ENCODE measurements around the gene PPP2R2C. TPM values are rescaled to one million over a fixed set of nuclear protein-coding genes. Genes with fewer than 3 reads are reported as not detected.

The PPP2R2C gene
- polyA plus RNA-seq, 1 of the 3 experiments (the other 2 are of a cell fraction) = 0.21 TPM

GRCh38 chr4:6275898-6276806, 196.3 kb downstream of the PPP2R2C start:
- H3K36me3 ChIP-seq (replicated peaks in 1 of 2; ENCODE audit: control insufficient read depth in 1 of 2, insufficient read depth in 2 of 2, low read length in 1 of 2) = peaks cover 0 to 8% of the 10 kb centered on the region in 2 experiments
- H3K9ac ChIP-seq = no peak overlapping the region
- no peak overlapping the region; a peak in 1 of 4 replicates for H3K27ac ChIP-seq (ENCODE audit: low read depth in 2 of 2, low read length in 1 of 2)
- H3K4me2 ChIP-seq = no peak overlapping the region
- ChIA-PET POLR2A (no interaction called here), CTCF (interaction anchor here (0.9 to 37.6 kb wide), 5 partner anchors 25 to 278 kb away, joined by 4 to 1048 read pairs (median 4); no protein-coding TSS in a partner anchor)
- no peaks in the 10 kb centered on the region for H3K9me3 ChIP-seq
- no peaks in the 10 kb centered on the region for H3K27me3 ChIP-seq (ENCODE audit: insufficient read depth)
- H3F3A ChIP-seq (replicated peaks; ENCODE audit: insufficient read depth) = no peaks in the 10 kb centered on the region
- H2AFZ ChIP-seq (ENCODE audit: low read depth) = no peak overlapping the region
- TF ChIP-seq FOXM1 (IDR thresholded peaks at IDR 0.05; ENCODE audit: low read depth) (no peak), FOSL2 (IDR thresholded peaks at IDR 0.05; ENCODE audit: borderline replicate concordance, low read depth) (no peak), NRF1 (IDR thresholded peaks at IDR 0.05; ENCODE audit: low read depth, low read length) (no peak), JUND (IDR thresholded peaks at IDR 0.05) (no peak), FOXJ3 (CRISPR knock-in tag; IDR thresholded peaks at IDR 0.05) (no peak), RAD21 (IDR thresholded peaks at IDR 0.05; ENCODE audit: low read length) (no peak), USF2 (IDR thresholded peaks at IDR 0.05; ENCODE audit: borderline replicate concordance, low read depth, low read length) (no peak)
- TF ChIP-seq, protein P1, sequence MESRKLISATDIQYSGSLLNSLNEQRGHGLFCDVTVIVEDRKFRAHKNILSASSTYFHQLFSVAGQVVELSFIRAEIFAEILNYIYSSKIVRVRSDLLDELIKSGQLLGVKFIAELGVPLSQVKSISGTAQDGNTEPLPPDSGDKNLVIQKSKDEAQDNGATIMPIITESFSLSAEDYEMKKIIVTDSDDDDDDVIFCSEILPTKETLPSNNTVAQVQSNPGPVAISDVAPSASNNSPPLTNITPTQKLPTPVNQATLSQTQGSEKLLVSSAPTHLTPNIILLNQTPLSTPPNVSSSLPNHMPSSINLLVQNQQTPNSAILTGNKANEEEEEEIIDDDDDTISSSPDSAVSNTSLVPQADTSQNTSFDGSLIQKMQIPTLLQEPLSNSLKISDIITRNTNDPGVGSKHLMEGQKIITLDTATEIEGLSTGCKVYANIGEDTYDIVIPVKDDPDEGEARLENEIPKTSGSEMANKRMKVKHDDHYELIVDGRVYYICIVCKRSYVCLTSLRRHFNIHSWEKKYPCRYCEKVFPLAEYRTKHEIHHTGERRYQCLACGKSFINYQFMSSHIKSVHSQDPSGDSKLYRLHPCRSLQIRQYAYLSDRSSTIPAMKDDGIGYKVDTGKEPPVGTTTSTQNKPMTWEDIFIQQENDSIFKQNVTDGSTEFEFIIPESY (IDR thresholded peaks at IDR 0.05; ENCODE audit: borderline replicate concordance, low read depth) = no peak
- H4K20me1 ChIP-seq (ENCODE audit: insufficient read depth) = peaks cover 13% of the 10 kb centered on the region
- H3K79me2 ChIP-seq (ENCODE audit: insufficient read depth) = peaks cover 15% of the 10 kb centered on the region; the same call in 1 of the 2 replicates
- no peaks in the 10 kb centered on the region for H3K9me2 ChIP-seq
- 91% methylated on average over 16 of the region's 22 CpGs for WGBS (ENCODE audit: low lambda C conversion rate)
- no peak for DNase-seq
- H3K4me3 ChIP-seq (ENCODE audit: low read depth in 2 of 2, low read length in 1 of 2) = no peak overlapping the region
- H3K4me1 ChIP-seq (ENCODE audit: control insufficient read depth in 1 of 2, insufficient read depth in 2 of 2, low read depth in 1 of 2, low read length in 1 of 2) = peaks cover 7 to 86% of the 10 kb centered on the region in 2 experiments; a peak in 3 of 4 replicates

DNA sequence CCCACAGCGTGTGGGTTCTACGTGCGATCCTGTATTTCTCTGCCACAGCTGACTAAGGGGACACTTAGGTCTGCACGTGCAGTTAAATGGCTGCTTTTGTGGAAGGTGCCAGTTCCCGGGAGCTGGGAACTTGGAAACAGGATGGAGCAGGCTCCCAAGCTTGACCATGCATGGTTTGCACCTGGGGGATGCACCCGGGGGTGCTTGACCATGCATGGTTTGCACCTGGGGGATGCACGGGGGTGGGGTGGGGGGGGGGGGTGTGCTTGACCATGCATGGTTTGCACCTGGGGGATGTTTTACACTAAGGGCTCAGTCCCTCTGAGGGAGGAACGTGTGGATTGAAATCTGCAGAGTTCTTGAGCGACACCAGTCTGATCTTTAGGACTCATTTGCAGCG, 197.1 kb downstream of the PPP2R2C start:
- Histone ChIP-seq H3K4me1 (ENCODE audit: control insufficient read depth in 1 of 2, insufficient read depth in 2 of 2, low read depth in 1 of 2, low read length in 1 of 2) (peaks cover 7 to 86% of the 10 kb centered on the region in 2 experiments; a peak in 3 of 4 replicates), H3K9me2 (no peaks in the 10 kb centered on the region), H3K9me3 (no peaks in the 10 kb centered on the region), H2AFZ (ENCODE audit: low read depth) (no peak overlapping the region), H3F3A (replicated peaks; ENCODE audit: insufficient read depth) (no peaks in the 10 kb centered on the region), H3K9ac (no peak overlapping the region), H3K4me3 (ENCODE audit: low read depth in 2 of 2, low read length in 1 of 2) (no peak overlapping the region), H4K20me1 (ENCODE audit: insufficient read depth) (peaks cover 13% of the 10 kb centered on the region), H3K79me2 (ENCODE audit: insufficient read depth) (peaks cover 15% of the 10 kb centered on the region; the same call in 1 of the 2 replicates), H3K27me3 (ENCODE audit: insufficient read depth) (no peaks in the 10 kb centered on the region), H3K4me2 (no peak overlapping the region), H3K27ac (ENCODE audit: low read depth in 2 of 2, low read length in 1 of 2) (no peak overlapping the region), H3K36me3 (replicated peaks in 1 of 2; ENCODE audit: control insufficient read depth in 1 of 2, insufficient read depth in 2 of 2, low read length in 1 of 2) (peaks cover 0 to 7% of the 10 kb centered on the region in 2 experiments)
- ChIA-PET CTCF (interaction anchor here (1.4 to 37.6 kb wide), 3 partner anchors 25 to 277 kb away, joined by 4 to 1048 read pairs (median 247); no protein-coding TSS in a partner anchor), POLR2A (no interaction called here)
- TF ChIP-seq FOXM1 (IDR thresholded peaks at IDR 0.05; ENCODE audit: low read depth) (no peak), SMC3 (IDR thresholded peaks at IDR 0.05; ENCODE audit: low read depth, low read length) (no peak), EP300 (IDR thresholded peaks at IDR 0.05; ENCODE audit: borderline replicate concordance in 1 of 2, low read depth in 1 of 2, low read length in 1 of 2) (no peak), RCOR1 (IDR thresholded peaks at IDR 0.05; ENCODE audit: low read length) (no peak), TAF1 (IDR thresholded peaks at IDR 0.05; ENCODE audit: borderline replicate concordance, low read depth, low read length) (no peak), GATA2 (CRISPR knock-in tag; IDR thresholded peaks at IDR 0.05) (no peak)
- 71% methylated on average over 6 of the region's 10 CpGs for WGBS (ENCODE audit: low lambda C conversion rate)
- no peak for DNase-seq

All from SK-N-SH (cell line).